Peyer's patch (tissue), 4 donors: ENCODE results near the gene CTBP2. TPM values are rescaled to one million over a fixed set of nuclear protein-coding genes. Genes with fewer than 3 reads are reported as not detected.

Source experiments
- DNase-seq, 3 donors: peaks; one replicate each; pipeline ENCODE4 v3.0.0-alpha.2; 2017 to 2019
- H3K27ac ChIP-seq, 4 donors: fragments of 200-600 bp; sonication (generic); one replicate each; pipeline ENCODE4 v1.5.1; 2016 to 2019
- H3K27me3 ChIP-seq, 2 donors: fragments of 200-600 bp; sonication (generic); one replicate each; pipeline ENCODE4 v1.5.1; 2019
- H3K36me3 ChIP-seq, 3 donors: fragments of 200-600 bp; sonication (generic); one replicate each; pipeline ENCODE4 v1.5.1; 2016 to 2019
- H3K4me1 ChIP-seq, 4 donors: fragments of 200-600 bp; sonication (generic); one replicate each; pipeline ENCODE4 v1.5.1; 2016 to 2019
- H3K4me3 ChIP-seq, 4 donors: fragments of 200-600 bp; sonication (generic); 1 replicate in 3 of 4; 2 replicates in 1 of 4; pipeline ENCODE4 v1.5.1; 2016 to 2019; ENCODE audit warnings: mild to moderate bottlenecking in 1 of 4
- H3K9me3 ChIP-seq, 4 donors: fragments of 200-600 bp; sonication (generic); one replicate each; pipeline ENCODE4 v1.5.1; 2016 to 2019; ENCODE audit warnings: mild to moderate bottlenecking in 1 of 4
- CTCF ChIP-seq, 6 experiments: fragments of 450-650 bp in 4 of 6; fragments of 200-600 bp in 2 of 6; sonication (generic) in 1 of 6; IDR thresholded peaks; one replicate each; pipeline ENCODE4 v1.5.1; 2017 to 2019; ENCODE audit warnings: antibody characterized with exemption in 6 of 6, mild to moderate bottlenecking in 3 of 6, moderate library complexity in 1 of 6
- POLR2A ChIP-seq, 2 donors: fragments of 450-650 bp; IDR thresholded peaks; one replicate each; pipeline ENCODE4 v1.5.1; 2017; ENCODE audit warnings: antibody characterized with exemption in 2 of 2, mild to moderate bottlenecking in 2 of 2, moderate library complexity in 2 of 2
- total RNA-seq, 4 donors: library from RNA; depleted of rRNA; stranded (reverse); fragments of >200 nt; gene quantifications; one replicate each; pipeline ENCODE4 v1.1.0, GENCODE V29; 2016

CTBP2 gene
- total RNA-seq, 4 donors from 2014 or later = 53.6 to 83.8 (median 64.7) TPM

- Histone ChIP-seq H3K27ac (no peak overlapping the region), H3K9me3 (no peaks in the 10 kb centered on the region), H3K4me3 (no peak overlapping the region), H3K36me3 (no peaks in the 10 kb centered on the region), H3K4me1 (no peaks in the 10 kb centered on the region), H3K27me3 (no peaks in the 10 kb centered on the region)
- TF ChIP-seq CTCF (IDR thresholded peaks at IDR 0.05) (no peak), POLR2A (IDR thresholded peaks at IDR 0.05) (no peak)
- DNase-seq = no peak
These were observed 206.9 kb downstream of the CTBP2 start for GRCh38 chr10:124953421-124953820.

- H3K4me1 ChIP-seq = no peaks in the 10 kb centered on the region
- no peaks in the 10 kb centered on the region for H3K9me3 ChIP-seq
- TF ChIP-seq POLR2A (IDR thresholded peaks at IDR 0.05) (no peak), CTCF (IDR thresholded peaks at IDR 0.05) (no peak)
- H3K27me3 ChIP-seq = no peaks in the 10 kb centered on the region
- H3K27ac ChIP-seq = no peak overlapping the region
- no peaks in the 10 kb centered on the region for H3K36me3 ChIP-seq
- no peak overlapping the region for H3K4me3 ChIP-seq
- no peak for DNase-seq
These were observed 208.2 kb downstream of the CTBP2 start for GRCh38 chr10:124952123-124952522.

GRCh38 chr10:124949543-124949942 is 210.8 kb downstream of the CTBP2 start:
- Histone ChIP-seq H3K9me3 (no peaks in the 10 kb centered on the region), H3K4me1 (peaks cover 0 to 2% (median 0%) of the 10 kb centered on the region in 4 donors), H3K27ac (no peak overlapping the region), H3K27me3 (no peaks in the 10 kb centered on the region), H3K36me3 (no peaks in the 10 kb centered on the region), H3K4me3 (no peak overlapping the region)
- DNase-seq = no peak
- TF ChIP-seq POLR2A (IDR thresholded peaks at IDR 0.05) (no peak), CTCF (IDR thresholded peaks at IDR 0.05) (no peak)

- Histone ChIP-seq H3K9me3 (no peaks in the 10 kb centered on the region), H3K27me3 (no peaks in the 10 kb centered on the region), H3K4me1 (peaks cover 0 to 15% (median 2%) of the 10 kb centered on the region in 4 donors), H3K36me3 (no peaks in the 10 kb centered on the region), H3K27ac (no peak overlapping the region), H3K4me3 (no peak overlapping the region)
- TF ChIP-seq POLR2A (IDR thresholded peaks at IDR 0.05) (no peak), CTCF (IDR thresholded peaks at IDR 0.05) (no peak)
- DNase-seq = no peak
These were observed 213.4 kb downstream of the CTBP2 start for GRCh38 chr10:124946945-124947344.

- Histone ChIP-seq H3K9me3 (no peaks in the 10 kb centered on the region), H3K4me1 (peaks cover 0 to 18% (median 2%) of the 10 kb centered on the region in 4 donors), H3K27ac (peak overlapping the region in 2 of 4 donors; percentile 15 to 43), H3K4me3 (no peak overlapping the region), H3K27me3 (no peaks in the 10 kb centered on the region), H3K36me3 (no peaks in the 10 kb centered on the region)
- TF ChIP-seq POLR2A (IDR thresholded peaks at IDR 0.05) (no peak), CTCF (IDR thresholded peaks at IDR 0.05) (no peak)
- no peak for DNase-seq
These were observed 215.4 kb downstream of the CTBP2 start for GRCh38 chr10:124944982-124945381.
